K562 (cell line): ENCODE measurements around the gene HDAC1. TPM values are rescaled to one million over a fixed set of nuclear protein-coding genes. Genes with fewer than 3 reads are reported as not detected.

ENCODE experiments used
- CHCHD3 ChIP-seq: fragments of 250-450 bp; sonication (Bioruptor Pico); IDR thresholded peaks from 2 replicates; pipeline ENCODE4 v2.1.2; 2022; ENCODE audit warnings: mild to moderate bottlenecking
- CHD2 ChIP-seq: IDR thresholded peaks from 2 replicates; pipeline ENCODE4 v1.6.1; 2011; ENCODE audit warnings: low read depth, low read length
- CTBP1 ChIP-seq: fragments of 450-650 bp; IDR thresholded peaks from 2 replicates; pipeline ENCODE4 v1.6.1; 2016; ENCODE audit warnings: borderline replicate concordance
- EP400 ChIP-seq: fragments of 450-650 bp; IDR thresholded peaks from 2 replicates; pipeline ENCODE4 v1.6.1; 2017; ENCODE audit warnings: antibody characterized with exemption, mild to moderate bottlenecking, moderate library complexity
- GMEB1 ChIP-seq: fragments of 250-450 bp; sonication (Bioruptor Pico); IDR thresholded peaks from 2 replicates; pipeline ENCODE4 v1.4.0; 2020; ENCODE audit warnings: mild to moderate bottlenecking
- GTF2E2 ChIP-seq: fragments of 200-800 bp; sonication (Bioruptor generic); IDR thresholded peaks from 2 replicates; pipeline ENCODE4 v1.6.1; 2016; ENCODE audit warnings: missing genetic modification characterization, missing compliant biosample characterization
- GTF2F1 ChIP-seq: IDR thresholded peaks from 2 replicates; pipeline ENCODE4 v1.6.1; 2011; ENCODE audit warnings: low read depth, low read length, improper control_type of control experiment
- HCFC1 ChIP-seq: IDR thresholded peaks from 2 replicates; pipeline ENCODE4 v1.6.1; 2012; ENCODE audit warnings: low read depth, low read length, improper control_type of control experiment
- NFYB ChIP-seq: IDR thresholded peaks from 2 replicates; pipeline ENCODE4 v1.6.1; 2011; ENCODE audit warnings: mild to moderate bottlenecking, moderate library complexity; ENCODE audit not compliant: insufficient read length; ENCODE audit errors: extremely low read depth
- POLR2B ChIP-seq: fragments of 450-650 bp; IDR thresholded peaks from 2 replicates; pipeline ENCODE4 v1.6.1; 2018; ENCODE audit warnings: low read depth; ENCODE audit not compliant: partially characterized antibody
- POLR3A ChIP-seq: IDR thresholded peaks from 2 replicates; pipeline ENCODE4 v1.6.1; 2011; ENCODE audit warnings: borderline replicate concordance, mild to moderate bottlenecking, moderate library complexity; ENCODE audit not compliant: insufficient read length, insufficient read depth; ENCODE audit errors: extremely low read depth
- POU5F1 ChIP-seq: fragments of 150-350 bp; IDR thresholded peaks from 2 replicates; pipeline ENCODE4 v1.6.1; 2014; ENCODE audit warnings: borderline replicate concordance, low read length, low read depth, mild to moderate bottlenecking; ENCODE audit not compliant: partially characterized antibody
- PREB ChIP-seq: sonication (generic); formaldehyde crosslinking; IDR thresholded peaks from 2 replicates; pipeline ENCODE4 v1.8.1; 2023; ENCODE audit warnings: mild to moderate bottlenecking, missing genetic modification reagents
- RHOXF2B ChIP-seq: fragments of 250-450 bp; sonication (Bioruptor Pico); conservative IDR thresholded peaks from 2 replicates; pipeline ENCODE4 v1.5.1; 2021
- SP1 ChIP-seq: sonication (generic); formaldehyde crosslinking; IDR thresholded peaks from 2 replicates; pipeline ENCODE4 v1.8.1; 2022; ENCODE audit warnings: mild to moderate bottlenecking, missing genetic modification reagents
- SREBF1 ChIP-seq: fragments of 150-350 bp; IDR thresholded peaks from 2 replicates; pipeline ENCODE4 v1.6.1; 2014; ENCODE audit warnings: antibody characterized with exemption, low read depth, low read length, borderline replicate concordance
- TRIM28 ChIP-seq: fragments of 450-650 bp; IDR thresholded peaks from 2 replicates; pipeline ENCODE4 v1.6.1; 2017
- ZFPM2 ChIP-seq: fragments of 250-450 bp; sonication (Bioruptor Pico); IDR thresholded peaks from 2 replicates; pipeline ENCODE4 v1.5.1; 2022; ENCODE audit warnings: mild to moderate bottlenecking
- ZNF174 ChIP-seq: fragments of 250-450 bp; sonication (Bioruptor Pico); IDR thresholded peaks from 2 replicates; pipeline ENCODE4 v1.4.0; 2020; ENCODE audit warnings: mild to moderate bottlenecking
- polyA plus RNA-seq, 8 experiments: library from polyadenylated mRNA; depleted of rRNA in 4 of 8; stranded (reverse) in 5 of 8; unstranded in 3 of 8; fragments of >200 nt; fragmentation: Nextera tagmentation in 2 of 8; fragmentation: Illumina TruSeq in 1 of 8; extraction: Ambion mirVana in 2 of 8; extraction: Trizol in 1 of 8; gene quantifications; 2 replicates each; pipeline versions ENCODE4 v1.2.1 to v1.2.3, GENCODE V29; 2011 to 2014; ENCODE audit warnings: inconsistent platforms in 1 of 8, missing spikeins in 1 of 8
- total RNA-seq, 7 experiments: library from RNA; depleted of rRNA in 6 of 7; stranded (reverse); fragments of >200 nt in 6 of 7; fragmentation: Illumina TruSeq in 2 of 7; extraction: Trizol in 2 of 7; gene quantifications; 2 replicates each; pipeline versions ENCODE4 v1.2.1 to v1.2.3, GENCODE V29; 2011 to 2021; ENCODE audit warnings: low replicate concordance in 1 of 7
- TF ChIP-seq, protein P1 (sequence below): fragments of 250-450 bp; sonication (Bioruptor Pico); IDR thresholded peaks from 2 replicates; pipeline ENCODE4 v1.4.0; 2020

HDAC1 gene
- total and polyA plus RNA-seq, 9 of the 15 experiments (the other 6 are each of a cell fraction or from before 2014, with no cell fraction given), result 169 to 384 (median 193) TPM

- TF ChIP-seq, protein P1, sequence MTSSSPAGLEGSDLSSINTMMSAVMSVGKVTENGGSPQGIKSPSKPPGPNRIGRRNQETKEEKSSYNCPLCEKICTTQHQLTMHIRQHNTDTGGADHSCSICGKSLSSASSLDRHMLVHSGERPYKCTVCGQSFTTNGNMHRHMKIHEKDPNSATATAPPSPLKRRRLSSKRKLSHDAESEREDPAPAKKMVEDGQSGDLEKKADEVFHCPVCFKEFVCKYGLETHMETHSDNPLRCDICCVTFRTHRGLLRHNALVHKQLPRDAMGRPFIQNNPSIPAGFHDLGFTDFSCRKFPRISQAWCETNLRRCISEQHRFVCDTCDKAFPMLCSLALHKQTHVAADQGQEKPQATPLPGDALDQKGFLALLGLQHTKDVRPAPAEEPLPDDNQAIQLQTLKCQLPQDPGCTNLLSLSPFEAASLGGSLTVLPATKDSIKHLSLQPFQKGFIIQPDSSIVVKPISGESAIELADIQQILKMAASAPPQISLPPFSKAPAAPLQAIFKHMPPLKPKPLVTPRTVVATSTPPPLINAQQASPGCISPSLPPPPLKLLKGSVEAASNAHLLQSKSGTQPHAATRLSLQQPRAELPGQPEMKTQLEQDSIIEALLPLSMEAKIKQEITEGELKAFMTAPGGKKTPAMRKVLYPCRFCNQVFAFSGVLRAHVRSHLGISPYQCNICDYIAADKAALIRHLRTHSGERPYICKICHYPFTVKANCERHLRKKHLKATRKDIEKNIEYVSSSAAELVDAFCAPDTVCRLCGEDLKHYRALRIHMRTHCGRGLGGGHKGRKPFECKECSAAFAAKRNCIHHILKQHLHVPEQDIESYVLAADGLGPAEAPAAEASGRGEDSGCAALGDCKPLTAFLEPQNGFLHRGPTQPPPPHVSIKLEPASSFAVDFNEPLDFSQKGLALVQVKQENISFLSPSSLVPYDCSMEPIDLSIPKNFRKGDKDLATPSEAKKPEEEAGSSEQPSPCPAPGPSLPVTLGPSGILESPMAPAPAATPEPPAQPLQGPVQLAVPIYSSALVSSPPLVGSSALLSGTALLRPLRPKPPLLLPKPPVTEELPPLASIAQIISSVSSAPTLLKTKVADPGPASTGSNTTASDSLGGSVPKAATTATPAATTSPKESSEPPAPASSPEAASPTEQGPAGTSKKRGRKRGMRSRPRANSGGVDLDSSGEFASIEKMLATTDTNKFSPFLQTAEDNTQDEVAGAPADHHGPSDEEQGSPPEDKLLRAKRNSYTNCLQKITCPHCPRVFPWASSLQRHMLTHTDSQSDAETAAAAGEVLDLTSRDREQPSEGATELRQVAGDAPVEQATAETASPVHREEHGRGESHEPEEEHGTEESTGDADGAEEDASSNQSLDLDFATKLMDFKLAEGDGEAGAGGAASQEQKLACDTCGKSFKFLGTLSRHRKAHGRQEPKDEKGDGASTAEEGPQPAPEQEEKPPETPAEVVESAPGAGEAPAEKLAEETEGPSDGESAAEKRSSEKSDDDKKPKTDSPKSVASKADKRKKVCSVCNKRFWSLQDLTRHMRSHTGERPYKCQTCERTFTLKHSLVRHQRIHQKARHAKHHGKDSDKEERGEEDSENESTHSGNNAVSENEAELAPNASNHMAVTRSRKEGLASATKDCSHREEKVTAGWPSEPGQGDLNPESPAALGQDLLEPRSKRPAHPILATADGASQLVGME (CRISPR knock-in tag), result no peak
- TF ChIP-seq CTBP1 (peak; percentile 58), RHOXF2B (CRISPR knock-in tag) (no peak), SP1 (CRISPR knock-in tag) (peak; percentile 83), CHCHD3 (CRISPR knock-in tag) (no peak), NFYB (peak; percentile 56), POLR3A (no peak), GTF2E2 (tag) (peak; percentile 99), POLR2B (peak; percentile 79), CHD2 (0 out of 2 replicates have a peak, but pooled peaks have one; percentile 9), ZFPM2 (no peak), ZNF174 (CRISPR knock-in tag) (no peak), HCFC1 (no peak), PREB (CRISPR knock-in tag) (no peak; the same call in 1 of the 2 replicates), GMEB1 (CRISPR knock-in tag) (no peak), TRIM28 (no peak), POU5F1 (no peak), SREBF1 (no peak), EP400 (no peak), GTF2F1 (peak; percentile 95)
Observed at GRCh38 chr1:32335790-32336590, 44.1 kb downstream of the HDAC1 start, which contains the start of gene MARCKSL1 (continued).
